HEK293 (cell line): ENCODE measurements around the gene TES.

Experiments
- CTCF ChIA-PET: fragments of 350-600 bp; formaldehyde crosslinking; extraction: SDS; loops from one replicate; lab custom pipeline; 2021; ENCODE audit warnings: antibody characterized with exemption; lab: Yijun Ruan, JAX
- POLR2A ChIA-PET: fragments of 300-600 bp; formaldehyde crosslinking; extraction: SDS; loops from one replicate; lab custom pipeline; 2020; ENCODE audit warnings: antibody characterized with exemption, inconsistent platforms; lab: Yijun Ruan, JAX
- H3K27ac ChIP-seq: fragments of 200-500 bp; sonication (Bioruptor generic); 2 replicates; pipeline ENCODE4 v1.5.1; 2014; ENCODE audit warnings: low read depth, low read length, control low read depth, inconsistent platforms; ENCODE audit errors: extremely low read depth
- H3K36me3 ChIP-seq, 2 experiments: fragments of 200-500 bp in 1 of 2; sonication (Bioruptor generic) in 1 of 2; 1 replicate in 1 of 2; 2 replicates in 1 of 2; pipeline ENCODE4 v1.5.1; 2014 to 2017; ENCODE audit warnings: inconsistent platforms in 2 of 2, low read length in 2 of 2; ENCODE audit not compliant: control insufficient read depth in 2 of 2, insufficient read depth in 1 of 2
- H3K4me1 ChIP-seq: fragments of 200-500 bp; sonication (Bioruptor generic); 2 replicates; pipeline ENCODE4 v1.5.1; 2014; ENCODE audit warnings: mild to moderate bottlenecking, low read length, inconsistent platforms; ENCODE audit not compliant: control insufficient read depth, insufficient read depth
- H3K4me3 ChIP-seq: 2 replicates; pipeline ENCODE4 v1.5.1; 2011; ENCODE audit warnings: low read depth, mild to moderate bottlenecking, control low read depth, low read length, moderate library complexity
- H3K9me3 ChIP-seq: fragments of 200-500 bp; sonication (Bioruptor generic); 2 replicates; pipeline ENCODE4 v1.5.1; 2014; ENCODE audit warnings: low read depth, low read length, inconsistent platforms; ENCODE audit not compliant: control insufficient read depth, insufficient read depth
- FEZF1 ChIP-seq: fragments of 450-650 bp; formaldehyde crosslinking; IDR thresholded peaks from 2 replicates; pipeline ENCODE4 v1.5.1; 2016; ENCODE audit warnings: missing biosample characterization, missing genetic modification characterization
- GLIS1 ChIP-seq: fragments of 450-650 bp; formaldehyde crosslinking; IDR thresholded peaks from 2 replicates; pipeline ENCODE4 v1.5.1; 2016; ENCODE audit warnings: missing biosample characterization, missing genetic modification characterization
- INSM2 ChIP-seq: fragments of 450-650 bp; formaldehyde crosslinking; IDR thresholded peaks from 2 replicates; pipeline ENCODE4 v1.5.1; 2016; ENCODE audit warnings: missing biosample characterization, missing genetic modification characterization
- OVOL3 ChIP-seq: fragments of 450-650 bp; formaldehyde crosslinking; IDR thresholded peaks from 2 replicates; pipeline ENCODE4 v1.5.1; 2016; ENCODE audit warnings: missing biosample characterization, missing genetic modification characterization
- REPIN1 ChIP-seq: fragments of 450-650 bp; formaldehyde crosslinking; IDR thresholded peaks from 2 replicates; pipeline ENCODE4 v1.5.1; 2017; ENCODE audit warnings: missing biosample characterization, missing genetic modification characterization, low read depth
- SP2 ChIP-seq: fragments of 450-650 bp; formaldehyde crosslinking; IDR thresholded peaks from 2 replicates; pipeline ENCODE4 v1.5.1; 2016; ENCODE audit warnings: missing biosample characterization, missing genetic modification characterization
- ZBTB26 ChIP-seq: fragments of 450-650 bp; formaldehyde crosslinking; optimal IDR thresholded peaks from 2 replicates; pipeline ENCODE3; 2016; ENCODE audit warnings: missing biosample characterization, mild to moderate bottlenecking, missing genetic modification characterization
- ZBTB8A ChIP-seq: fragments of 450-650 bp; formaldehyde crosslinking; IDR thresholded peaks from 2 replicates; pipeline ENCODE4 v1.5.1; 2016; ENCODE audit warnings: missing biosample characterization, missing genetic modification characterization
- ZNF133 ChIP-seq: fragments of 450-650 bp; formaldehyde crosslinking; IDR thresholded peaks from 2 replicates; pipeline ENCODE4 v1.5.1; 2016; ENCODE audit warnings: missing biosample characterization, missing genetic modification characterization
- ZNF174 ChIP-seq: fragments of 450-650 bp; formaldehyde crosslinking; IDR thresholded peaks from 2 replicates; pipeline ENCODE4 v1.5.0; 2017; ENCODE audit warnings: missing biosample characterization, mild to moderate bottlenecking, missing genetic modification characterization
- ZNF184 ChIP-seq: fragments of 450-650 bp; IDR thresholded peaks from 2 replicates; pipeline ENCODE4 v1.5.1; 2018; ENCODE audit warnings: missing biosample characterization, mild to moderate bottlenecking, missing genetic modification characterization
- ZNF214 ChIP-seq: fragments of 450-650 bp; formaldehyde crosslinking; IDR thresholded peaks from 2 replicates; pipeline ENCODE4 v1.5.1; 2017; ENCODE audit warnings: missing biosample characterization, mild to moderate bottlenecking, missing genetic modification characterization, borderline replicate concordance
- ZNF292 ChIP-seq: fragments of 450-650 bp; formaldehyde crosslinking; IDR thresholded peaks from 2 replicates; pipeline ENCODE4 v1.5.1; 2016; ENCODE audit warnings: low read depth, missing biosample characterization, missing genetic modification characterization, borderline replicate concordance
- ZNF426 ChIP-seq: fragments of 450-650 bp; formaldehyde crosslinking; IDR thresholded peaks from 2 replicates; pipeline ENCODE4 v1.5.1; 2017; ENCODE audit warnings: missing biosample characterization, missing genetic modification characterization, mild to moderate bottlenecking, inconsistent platforms, moderate library complexity
- ZNF433 ChIP-seq: fragments of 450-650 bp; formaldehyde crosslinking; IDR thresholded peaks from 2 replicates; pipeline ENCODE4 v1.5.1; 2016; ENCODE audit warnings: missing biosample characterization, missing genetic modification characterization, low read depth
- ZNF501 ChIP-seq: fragments of 450-650 bp; formaldehyde crosslinking; IDR thresholded peaks from 2 replicates; pipeline ENCODE4 v1.5.1; 2016; ENCODE audit warnings: missing biosample characterization, missing genetic modification characterization
- ZNF521 ChIP-seq: fragments of 450-650 bp; formaldehyde crosslinking; IDR thresholded peaks from 2 replicates; pipeline ENCODE4 v1.5.1; 2017; ENCODE audit warnings: missing biosample characterization, mild to moderate bottlenecking, missing genetic modification characterization
- ZNF549 ChIP-seq: fragments of 450-650 bp; IDR thresholded peaks from 2 replicates; pipeline ENCODE4 v1.5.1; 2018; ENCODE audit warnings: missing biosample characterization, missing genetic modification characterization, mild to moderate bottlenecking, inconsistent platforms, moderate library complexity
- ZNF571 ChIP-seq: fragments of 450-650 bp; formaldehyde crosslinking; IDR thresholded peaks from 2 replicates; pipeline ENCODE4 v1.5.0; 2017; ENCODE audit warnings: missing biosample characterization, missing genetic modification characterization
- ZNF610 ChIP-seq: fragments of 450-650 bp; formaldehyde crosslinking; IDR thresholded peaks from 2 replicates; pipeline ENCODE4 v1.5.1; 2016; ENCODE audit warnings: missing biosample characterization, missing genetic modification characterization, borderline replicate concordance
- ZNF623 ChIP-seq: fragments of 450-650 bp; formaldehyde crosslinking; IDR thresholded peaks from 2 replicates; pipeline ENCODE4 v1.5.1; 2016; ENCODE audit warnings: missing biosample characterization, missing genetic modification characterization
- ZNF677 ChIP-seq: fragments of 450-650 bp; IDR thresholded peaks from 2 replicates; pipeline ENCODE4 v1.5.0; 2018; ENCODE audit warnings: missing biosample characterization, mild to moderate bottlenecking, missing genetic modification characterization, moderate library complexity
- TF ChIP-seq, protein P1 (sequence below): fragments of 450-650 bp; formaldehyde crosslinking; IDR thresholded peaks from 2 replicates; pipeline ENCODE4 v1.5.1; 2017; ENCODE audit warnings: missing biosample characterization, missing genetic modification characterization
- TF ChIP-seq, protein P2 (sequence below): fragments of 450-650 bp; formaldehyde crosslinking; IDR thresholded peaks from 2 replicates; pipeline ENCODE4; 2016; ENCODE audit warnings: missing biosample characterization, missing genetic modification characterization
- TF ChIP-seq, protein P3 (sequence below): fragments of 450-650 bp; formaldehyde crosslinking; IDR thresholded peaks from 2 replicates; pipeline ENCODE4 v1.5.1; 2016; ENCODE audit warnings: missing biosample characterization, missing genetic modification characterization

The TES gene

GRCh38 chr7:116259156-116259870, 49.0 kb downstream of the TES start:
- H3K4me3 ChIP-seq, result no peak overlapping the region
- no peaks in the 10 kb centered on the region for H3K4me1 ChIP-seq
- TF ChIP-seq SP2 (tag by site-specific recombination), result no peak
- no peak for TF ChIP-seq OVOL3 (tag by site-specific recombination)
- no peak for TF ChIP-seq ZNF214 (tag by site-specific recombination)
- no peak for TF ChIP-seq REPIN1 (tag by site-specific recombination)
- TF ChIP-seq INSM2 (tag by site-specific recombination), result no peak
- TF ChIP-seq, protein P1, sequence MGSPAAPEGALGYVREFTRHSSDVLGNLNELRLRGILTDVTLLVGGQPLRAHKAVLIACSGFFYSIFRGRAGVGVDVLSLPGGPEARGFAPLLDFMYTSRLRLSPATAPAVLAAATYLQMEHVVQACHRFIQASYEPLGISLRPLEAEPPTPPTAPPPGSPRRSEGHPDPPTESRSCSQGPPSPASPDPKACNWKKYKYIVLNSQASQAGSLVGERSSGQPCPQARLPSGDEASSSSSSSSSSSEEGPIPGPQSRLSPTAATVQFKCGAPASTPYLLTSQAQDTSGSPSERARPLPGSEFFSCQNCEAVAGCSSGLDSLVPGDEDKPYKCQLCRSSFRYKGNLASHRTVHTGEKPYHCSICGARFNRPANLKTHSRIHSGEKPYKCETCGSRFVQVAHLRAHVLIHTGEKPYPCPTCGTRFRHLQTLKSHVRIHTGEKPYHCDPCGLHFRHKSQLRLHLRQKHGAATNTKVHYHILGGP, result no peak
- TF ChIP-seq ZNF133 (tag by site-specific recombination), result no peak
- TF ChIP-seq FEZF1 (tag by site-specific recombination), result no peak
- no peak for TF ChIP-seq ZNF184 (tag by site-specific recombination)
- TF ChIP-seq ZNF571 (tag by site-specific recombination), result no peak
- TF ChIP-seq, protein P2, sequence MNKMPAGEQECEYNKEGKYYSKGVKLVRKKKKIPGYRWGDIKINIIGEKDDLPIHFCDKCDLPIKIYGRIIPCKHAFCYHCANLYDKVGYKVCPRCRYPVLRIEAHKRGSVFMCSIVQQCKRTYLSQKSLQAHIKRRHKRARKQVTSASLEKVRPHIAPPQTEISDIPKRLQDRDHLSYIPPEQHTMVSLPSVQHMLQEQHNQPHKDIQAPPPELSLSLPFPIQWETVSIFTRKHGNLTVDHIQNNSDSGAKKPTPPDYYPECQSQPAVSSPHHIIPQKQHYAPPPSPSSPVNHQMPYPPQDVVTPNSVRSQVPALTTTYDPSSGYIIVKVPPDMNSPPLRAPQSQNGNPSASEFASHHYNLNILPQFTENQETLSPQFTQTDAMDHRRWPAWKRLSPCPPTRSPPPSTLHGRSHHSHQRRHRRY (tag by site-specific recombination), result no peak
- no peak for TF ChIP-seq ZNF501 (tag by site-specific recombination)
- H3K36me3 ChIP-seq, result peaks cover 11 to 15% of the 10 kb centered on the region in 2 experiments
- no peaks in the 10 kb centered on the region for H3K9me3 ChIP-seq
- no peak overlapping the region for H3K27ac ChIP-seq
- CTCF ChIA-PET, result interaction anchor here (0.6 to 5.3 kb wide), 50 partner anchors 8 to 1159 kb away, joined by 3 to 48 read pairs (median 4); no protein-coding TSS in a partner anchor
- POLR2A ChIA-PET, result interaction anchor here (0.7 to 1.4 kb wide), 3 partner anchors 20 to 329 kb away, joined by 3 to 4 read pairs (median 3); no protein-coding TSS in a partner anchor

GRCh38 chr7:116259871-116260440, 49.6 kb downstream of the TES start:
- TF ChIP-seq ZNF174 (no peak), ZNF426 (tag by site-specific recombination) (no peak), ZNF549 (tag by site-specific recombination) (no peak), GLIS1 (no peak), ZNF677 (tag by site-specific recombination) (no peak), ZNF521 (no peak), ZNF610 (tag by site-specific recombination) (no peak), ZNF292 (no peak), ZNF433 (no peak), ZNF623 (tag by site-specific recombination) (no peak), ZBTB26 (no peak), ZBTB8A (tag by site-specific recombination) (no peak), INSM2 (tag by site-specific recombination) (no peak)
- TF ChIP-seq, protein P3, sequence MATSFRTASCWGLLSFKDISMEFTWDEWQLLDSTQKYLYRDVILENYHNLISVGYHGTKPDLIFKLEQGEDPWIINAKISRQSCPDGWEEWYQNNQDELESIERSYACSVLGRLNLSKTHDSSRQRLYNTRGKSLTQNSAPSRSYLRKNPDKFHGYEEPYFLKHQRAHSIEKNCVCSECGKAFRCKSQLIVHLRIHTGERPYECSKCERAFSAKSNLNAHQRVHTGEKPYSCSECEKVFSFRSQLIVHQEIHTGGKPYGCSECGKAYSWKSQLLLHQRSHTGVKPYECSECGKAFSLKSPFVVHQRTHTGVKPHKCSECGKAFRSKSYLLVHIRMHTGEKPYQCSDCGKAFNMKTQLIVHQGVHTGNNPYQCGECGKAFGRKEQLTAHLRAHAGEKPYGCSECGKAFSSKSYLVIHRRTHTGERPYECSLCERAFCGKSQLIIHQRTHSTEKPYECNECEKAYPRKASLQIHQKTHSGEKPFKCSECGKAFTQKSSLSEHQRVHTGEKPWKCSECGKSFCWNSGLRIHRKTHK (tag by site-specific recombination), result no peak
- H3K4me3 ChIP-seq, result no peak overlapping the region
- H3K27ac ChIP-seq, result no peak overlapping the region
- POLR2A ChIA-PET, result interaction anchor here (0.7 to 1.4 kb wide), 2 partner anchors 20 to 93 kb away, joined by 3 to 4 read pairs; no protein-coding TSS in a partner anchor
- CTCF ChIA-PET, result interaction anchor here (0.6 to 5.3 kb wide), 29 partner anchors 9 to 1159 kb away, joined by 3 to 48 read pairs (median 4); no protein-coding TSS in a partner anchor
- H3K9me3 ChIP-seq, result no peaks in the 10 kb centered on the region
- peaks cover 9 to 15% of the 10 kb centered on the region in 2 experiments for H3K36me3 ChIP-seq
- H3K4me1 ChIP-seq, result no peaks in the 10 kb centered on the region
